Activated CD4-positive, alpha-beta T cell treated with anti-CD3 and anti-CD28 coated beads, Interleukin-2, amount 50 U/mL, for 1 hour (primary cell): ENCODE results near the gene CLDN9.

Experiments used
- DNase-seq: peaks from one replicate; pipeline ENCODE4 v3.0.0-alpha.2; 2020

CLDN9 gene

DNA sequence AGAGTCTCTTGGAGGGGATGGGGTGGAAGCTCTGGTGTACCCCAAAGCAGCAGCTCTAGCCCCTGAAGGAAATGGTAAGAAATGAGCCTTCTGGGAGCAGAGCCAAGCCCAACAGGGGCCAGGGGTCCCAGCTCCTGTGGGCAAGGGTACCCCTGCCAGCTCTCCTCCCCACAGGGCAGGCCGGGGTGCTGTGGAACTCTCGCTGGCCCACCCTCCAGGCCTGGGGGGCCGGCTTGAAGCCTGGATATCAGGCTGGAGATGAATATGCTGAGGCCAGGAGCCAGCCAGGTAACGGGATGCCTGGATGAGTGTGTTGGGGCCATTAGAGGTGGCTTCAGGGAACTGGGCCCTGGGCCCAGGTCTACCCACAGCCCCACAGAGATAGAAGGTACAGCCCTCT is 12.2 kb upstream of the CLDN9 start:
- DNase-seq = no peak

DNA sequence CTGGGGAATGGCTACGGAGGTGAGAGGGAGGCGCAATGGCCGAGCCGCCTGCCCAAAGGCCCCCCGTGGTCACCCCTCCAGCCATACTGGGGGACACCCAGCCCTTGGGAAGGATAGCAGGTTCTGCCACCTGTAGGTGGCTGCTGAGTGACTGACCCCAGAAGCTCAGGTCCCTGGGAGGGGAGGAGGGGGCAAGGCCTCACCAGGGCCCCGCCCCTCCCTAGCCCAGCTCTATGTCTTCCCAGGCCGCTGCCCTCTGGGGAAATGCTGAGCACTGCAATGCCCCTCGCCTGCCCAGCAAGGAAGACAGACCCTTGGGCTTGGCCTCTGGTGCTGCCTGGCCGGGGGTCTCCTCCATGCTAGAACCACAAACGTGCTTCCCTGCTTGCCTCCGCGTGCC is 11.4 kb upstream of the CLDN9 start:
- no peak for DNase-seq

DNA sequence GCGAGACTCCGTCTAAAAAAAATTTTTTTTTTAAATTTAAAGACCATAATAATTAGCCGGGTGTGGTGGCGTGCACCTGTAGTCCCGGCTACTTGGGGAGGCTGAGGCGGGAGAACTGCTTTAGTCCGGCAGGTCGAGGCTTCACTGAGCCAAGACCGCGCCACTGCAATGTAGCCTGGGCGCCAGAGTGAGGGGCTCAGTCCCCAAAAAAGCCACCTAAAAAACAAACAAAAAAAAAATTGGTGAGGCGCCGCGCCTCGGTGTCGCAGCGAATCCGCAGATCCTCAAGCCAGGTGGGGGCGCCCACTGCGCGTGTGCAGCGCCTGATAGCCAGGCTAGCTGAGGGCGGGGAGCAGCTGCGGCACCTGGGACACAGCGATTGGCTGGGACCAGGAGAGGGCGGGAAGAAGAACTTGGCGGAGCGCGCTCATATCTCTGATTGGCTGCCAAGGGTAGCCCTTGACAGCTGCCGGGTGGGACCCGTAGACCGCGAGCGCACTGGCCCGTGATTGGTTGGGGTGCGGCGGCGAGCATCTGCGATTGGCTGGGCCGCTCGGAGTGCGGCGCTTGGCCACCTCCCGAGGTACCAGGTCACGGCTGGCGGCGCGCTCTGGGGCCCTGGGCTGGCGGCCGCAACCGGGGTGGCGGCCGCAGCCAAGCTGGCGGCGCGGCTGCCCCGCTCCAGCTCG is 9.0 kb upstream of the CLDN9 start:
- peak; percentile 94 for DNase-seq

DNA sequence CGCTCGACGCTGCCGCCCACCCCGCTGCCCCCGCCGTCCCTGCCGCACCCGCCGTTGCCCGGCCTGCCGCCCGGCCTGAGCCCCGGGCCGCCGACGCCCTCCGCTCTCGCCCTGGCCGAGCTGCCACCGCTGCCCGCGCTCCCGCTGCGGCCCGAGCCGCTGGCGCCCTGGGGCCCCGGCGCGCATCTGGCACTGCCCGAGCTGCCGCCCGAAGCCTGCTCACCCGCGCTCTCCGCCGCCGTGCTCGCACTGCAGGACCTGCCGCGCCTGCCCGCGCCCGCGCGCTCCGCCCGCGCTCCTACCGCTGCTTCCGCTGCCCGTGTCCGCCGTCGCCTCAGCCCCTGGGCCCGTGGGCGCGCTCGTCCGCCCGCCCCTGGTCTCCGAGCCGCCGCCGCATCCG is 8.4 kb upstream of the CLDN9 start:
- no peak for DNase-seq

DNA sequence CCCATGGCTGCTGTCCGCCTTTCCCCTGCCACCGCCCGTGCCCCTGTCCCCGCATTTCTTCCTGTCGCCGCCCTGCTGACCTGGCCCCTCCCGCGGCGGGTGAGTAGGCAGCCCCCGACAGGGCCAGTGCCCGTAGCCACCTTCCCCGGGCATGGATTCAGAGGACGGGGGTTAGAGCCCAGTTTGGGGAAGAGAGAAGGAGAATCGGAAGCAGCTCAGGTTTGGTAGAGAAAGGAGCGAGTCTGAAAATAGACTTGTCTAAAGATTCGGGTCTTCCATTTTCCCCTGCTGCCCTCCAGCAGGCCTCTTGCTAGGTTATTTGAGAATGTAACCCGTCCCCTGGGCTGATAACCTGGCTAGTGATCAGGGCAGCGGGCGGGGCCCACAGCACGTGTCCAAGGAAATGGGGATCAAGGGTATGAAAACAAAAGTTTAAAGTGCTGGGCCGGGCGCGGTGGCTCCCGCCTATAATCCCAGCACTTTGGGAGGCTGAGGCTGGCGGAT is 7.9 kb upstream of the CLDN9 start:
- no peak for DNase-seq

DNA sequence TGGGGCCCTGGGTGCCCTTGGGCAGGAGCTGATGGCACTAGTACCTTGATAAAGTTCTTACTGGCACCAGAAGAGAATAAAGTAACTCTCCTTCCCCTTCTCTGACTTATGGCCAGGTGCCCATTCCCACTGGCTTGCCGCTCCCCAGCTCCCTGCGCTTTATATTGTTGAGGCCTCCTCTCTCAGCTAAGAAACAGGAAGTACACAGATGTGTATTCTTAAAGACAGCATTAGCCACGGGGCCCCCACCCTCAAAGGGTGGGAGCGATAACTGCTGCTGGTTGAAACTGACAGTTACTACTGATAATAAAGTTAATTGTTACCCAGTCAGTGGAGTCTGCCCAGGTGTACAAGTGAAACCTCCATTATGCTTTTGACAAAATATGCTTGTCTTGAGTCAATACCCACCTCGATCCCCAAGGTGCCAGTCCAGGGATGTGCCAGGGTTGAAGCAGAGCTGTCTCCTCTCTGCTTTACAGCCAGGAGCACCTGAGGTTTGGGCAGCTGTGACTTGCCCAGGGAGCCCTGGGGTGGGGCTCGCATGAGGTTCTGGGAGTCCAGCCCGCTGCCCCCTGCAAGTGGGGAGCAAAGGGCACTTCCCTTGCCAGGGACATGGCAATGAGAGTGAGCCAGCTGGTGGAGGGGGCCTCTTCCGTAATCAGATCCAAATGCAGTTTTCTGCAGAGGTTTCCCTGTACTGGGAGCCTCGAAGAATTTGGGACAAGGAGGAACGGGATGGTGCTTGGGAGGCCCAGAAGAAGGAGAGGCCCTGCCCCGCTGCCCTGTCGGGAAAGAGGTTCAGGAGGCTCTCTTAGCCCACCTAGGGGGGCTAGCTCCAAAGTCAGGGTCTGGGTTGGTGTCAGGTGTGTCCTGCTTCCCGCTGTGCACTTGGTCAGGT is 5.4 kb upstream of the CLDN9 start:
- no peak for DNase-seq

DNA sequence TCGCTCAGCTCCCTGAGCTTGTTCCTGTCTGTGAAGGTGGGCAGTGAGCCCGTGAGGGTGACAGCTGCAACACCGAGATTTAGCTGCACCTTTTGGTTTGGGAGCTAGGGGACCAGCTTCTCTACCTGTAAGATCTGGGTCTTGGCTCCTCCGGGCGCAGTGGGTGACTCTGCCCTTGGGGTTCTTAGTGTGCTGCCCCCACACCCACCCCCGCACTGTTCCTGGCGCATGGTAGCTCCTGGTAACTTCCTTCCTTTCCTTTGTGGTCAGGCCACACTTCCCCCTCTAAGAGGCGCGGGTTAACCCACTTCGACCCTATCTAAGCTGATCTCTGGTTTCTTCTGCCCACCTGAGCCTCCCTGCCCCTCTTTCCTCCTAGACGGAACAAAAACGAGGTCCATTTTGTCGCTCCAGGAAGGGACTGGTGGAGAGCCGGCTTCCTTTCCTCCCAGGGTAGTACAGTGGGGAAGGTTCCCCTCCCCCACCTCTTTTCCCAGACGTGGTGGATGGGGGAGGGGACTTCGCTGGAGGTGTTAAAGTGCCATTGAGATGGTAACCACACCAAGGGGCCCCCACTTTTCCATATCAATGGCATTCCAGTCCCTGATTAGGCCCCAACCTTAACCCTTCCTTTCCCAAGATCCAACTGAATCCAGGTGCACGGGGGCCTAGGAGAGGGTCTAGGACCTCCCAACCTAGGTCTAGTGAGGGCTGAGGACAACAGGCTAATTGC is 4.6 kb upstream of the CLDN9 start:
- no peak for DNase-seq

DNA sequence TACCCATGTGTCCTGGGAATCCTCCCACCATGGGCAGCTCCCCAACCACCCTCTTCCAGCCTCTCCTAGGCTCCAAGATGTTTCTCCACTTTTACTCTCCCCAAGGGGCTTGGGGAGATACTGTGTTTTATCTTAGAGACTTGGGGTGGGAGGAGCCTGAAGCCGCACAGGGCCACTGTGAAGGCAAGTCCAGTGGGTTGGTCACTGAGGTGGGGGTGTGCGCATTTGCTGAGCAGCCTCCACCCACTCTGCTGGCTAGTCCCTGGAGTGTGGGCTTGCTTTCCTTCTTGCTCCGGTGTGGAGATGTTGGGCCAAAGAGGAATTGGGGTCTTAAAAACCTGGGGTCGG is 4.1 kb upstream of the CLDN9 start:
- DNase-seq = no peak

DNA sequence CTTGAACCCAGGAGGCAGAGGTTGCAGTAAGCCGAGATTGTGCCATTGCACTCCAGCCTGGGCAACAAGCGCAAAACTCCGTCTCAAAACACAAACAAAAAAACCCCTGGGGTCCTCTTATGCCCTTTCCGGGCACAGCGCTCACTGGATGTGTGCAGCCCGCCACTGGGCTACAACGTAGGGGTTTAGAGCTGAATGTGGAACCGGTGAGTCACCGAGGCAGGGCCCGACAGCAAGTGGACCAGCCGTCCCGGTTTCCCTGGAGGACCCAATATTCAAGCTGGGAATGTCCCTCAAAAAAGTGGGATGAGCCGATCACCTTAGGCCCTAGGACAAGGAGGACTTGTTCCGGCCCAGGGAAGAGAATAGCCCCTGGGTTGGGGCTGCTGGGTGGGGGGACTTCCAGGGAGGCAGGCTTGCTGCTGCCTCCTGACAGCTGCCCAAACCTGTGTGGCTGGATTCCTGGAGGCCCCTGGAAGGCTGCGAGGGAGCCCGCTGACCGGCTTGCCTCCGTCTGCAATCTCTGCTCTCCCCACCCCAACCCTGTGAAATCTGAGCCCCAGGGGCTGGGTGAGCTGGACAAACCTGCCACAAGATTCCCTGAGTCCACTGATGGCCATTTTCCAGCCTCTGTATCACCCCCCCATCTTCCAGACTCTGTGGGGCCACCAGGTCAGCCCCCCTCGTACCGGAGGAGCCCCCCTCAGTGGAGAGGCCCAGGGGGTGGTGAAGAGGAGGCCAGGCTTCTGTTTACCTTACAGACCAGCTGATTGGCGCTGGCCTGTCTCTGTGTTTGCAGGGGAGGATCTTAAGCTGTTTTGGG is 2.9 kb upstream of the CLDN9 start:
- no peak for DNase-seq

DNA sequence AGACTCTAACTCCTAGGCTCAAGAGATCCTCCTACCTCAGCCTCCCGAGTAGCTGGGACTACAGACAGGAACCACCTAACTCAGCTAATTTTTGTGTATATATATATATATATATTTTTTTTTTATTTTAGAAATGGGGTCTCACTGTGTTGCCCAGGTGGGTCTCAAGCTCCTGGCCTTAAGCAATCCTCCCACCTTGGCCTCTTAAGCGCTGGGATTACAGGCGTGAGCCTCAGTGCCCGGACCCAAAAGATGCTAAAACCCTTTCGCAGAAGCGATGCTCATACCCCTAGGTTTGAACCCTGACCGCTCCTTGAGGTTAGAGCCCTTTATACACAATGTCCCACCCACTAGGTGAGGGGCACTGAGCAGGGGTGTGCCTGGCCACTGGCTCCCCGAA is 2.2 kb upstream of the CLDN9 start:
- no peak for DNase-seq

DNA sequence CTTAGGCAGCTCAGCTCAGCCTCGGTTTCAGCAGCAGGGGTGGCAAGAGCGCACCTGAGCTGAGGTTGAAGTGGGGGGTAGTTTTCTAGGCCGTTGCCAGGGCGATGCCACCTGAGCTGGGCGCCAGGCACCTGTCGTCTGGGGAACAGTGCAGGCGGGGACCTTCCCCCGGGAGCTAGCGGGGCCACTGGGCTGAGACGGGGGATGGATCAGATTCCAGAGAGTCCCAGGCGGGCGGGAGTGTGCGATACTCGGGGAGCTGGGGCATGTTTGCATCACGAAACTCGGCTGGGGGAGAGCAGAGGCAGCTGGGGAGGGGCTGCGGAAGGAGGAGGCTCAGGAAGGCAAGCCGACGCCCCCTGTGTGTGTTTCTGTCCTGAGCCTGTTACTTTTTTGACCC is 477 bp upstream of the CLDN9 start:
- DNase-seq = no peak

DNA sequence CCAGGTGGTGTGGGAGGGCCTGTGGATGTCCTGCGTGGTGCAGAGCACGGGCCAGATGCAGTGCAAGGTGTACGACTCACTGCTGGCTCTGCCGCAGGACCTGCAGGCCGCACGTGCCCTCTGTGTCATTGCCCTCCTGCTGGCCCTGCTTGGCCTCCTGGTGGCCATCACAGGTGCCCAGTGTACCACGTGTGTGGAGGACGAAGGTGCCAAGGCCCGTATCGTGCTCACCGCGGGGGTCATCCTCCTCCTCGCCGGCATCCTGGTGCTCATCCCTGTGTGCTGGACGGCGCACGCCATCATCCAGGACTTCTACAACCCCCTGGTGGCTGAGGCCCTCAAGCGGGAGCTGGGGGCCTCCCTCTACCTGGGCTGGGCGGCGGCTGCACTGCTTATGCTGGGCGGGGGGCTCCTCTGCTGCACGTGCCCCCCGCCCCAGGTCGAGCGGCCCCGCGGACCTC is 798 bp downstream of the CLDN9 start:
- DNase-seq = no peak

DNA sequence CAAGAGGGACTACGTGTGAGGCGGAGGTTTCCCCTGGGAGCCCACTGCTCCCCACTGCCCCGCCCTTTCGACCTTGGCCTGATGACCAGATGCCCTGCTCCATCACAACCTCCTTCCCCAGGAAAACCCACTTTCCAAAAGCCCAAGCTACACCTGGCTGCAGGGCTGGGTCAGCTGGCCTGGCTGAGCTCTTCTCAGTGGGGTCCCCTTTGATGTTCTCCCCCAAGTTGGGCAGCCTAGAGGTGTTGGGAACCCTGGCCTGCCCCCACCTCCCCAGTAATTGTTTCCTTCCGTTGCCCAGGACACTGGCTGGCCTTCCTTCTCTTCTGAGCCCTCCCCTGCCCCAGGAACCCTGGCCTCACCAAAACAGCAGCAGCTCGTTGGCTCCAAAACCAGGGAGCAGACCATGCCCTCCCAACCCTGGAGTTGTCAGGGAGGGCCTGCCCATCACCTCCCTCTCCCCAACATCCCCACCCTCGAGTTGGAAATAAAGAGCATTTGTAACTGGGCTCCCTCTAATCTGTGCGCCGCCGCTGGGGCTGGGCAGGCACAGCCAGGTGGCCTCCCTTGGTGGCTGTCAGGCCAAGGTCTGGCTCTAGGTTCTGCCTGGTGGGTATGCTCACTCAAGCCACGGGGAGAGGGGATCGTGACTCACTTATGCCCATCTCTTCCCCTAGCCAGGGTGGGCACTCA is 1.4 kb downstream of the CLDN9 start:
- no peak for DNase-seq

DNA sequence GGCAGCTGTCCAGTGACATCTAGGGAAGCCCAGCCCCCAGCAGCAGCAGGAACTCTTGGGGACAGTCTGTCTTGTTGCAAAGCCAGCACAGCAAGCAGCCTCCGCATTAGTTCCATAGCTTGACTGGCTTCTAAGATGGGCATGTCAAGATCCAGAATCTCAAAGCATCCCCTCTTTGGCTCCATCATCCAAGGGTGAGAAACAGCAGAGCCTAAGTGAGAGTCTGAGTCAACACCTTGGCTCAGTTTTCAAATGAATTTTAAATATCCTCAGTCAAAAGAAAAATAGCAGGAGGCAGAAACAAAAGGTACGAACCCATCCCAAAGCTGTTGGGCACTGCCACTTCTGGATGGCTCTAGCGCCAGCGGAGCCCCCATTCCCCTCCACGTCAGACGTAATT is 2.2 kb downstream of the CLDN9 start:
- DNase-seq = no peak

DNA sequence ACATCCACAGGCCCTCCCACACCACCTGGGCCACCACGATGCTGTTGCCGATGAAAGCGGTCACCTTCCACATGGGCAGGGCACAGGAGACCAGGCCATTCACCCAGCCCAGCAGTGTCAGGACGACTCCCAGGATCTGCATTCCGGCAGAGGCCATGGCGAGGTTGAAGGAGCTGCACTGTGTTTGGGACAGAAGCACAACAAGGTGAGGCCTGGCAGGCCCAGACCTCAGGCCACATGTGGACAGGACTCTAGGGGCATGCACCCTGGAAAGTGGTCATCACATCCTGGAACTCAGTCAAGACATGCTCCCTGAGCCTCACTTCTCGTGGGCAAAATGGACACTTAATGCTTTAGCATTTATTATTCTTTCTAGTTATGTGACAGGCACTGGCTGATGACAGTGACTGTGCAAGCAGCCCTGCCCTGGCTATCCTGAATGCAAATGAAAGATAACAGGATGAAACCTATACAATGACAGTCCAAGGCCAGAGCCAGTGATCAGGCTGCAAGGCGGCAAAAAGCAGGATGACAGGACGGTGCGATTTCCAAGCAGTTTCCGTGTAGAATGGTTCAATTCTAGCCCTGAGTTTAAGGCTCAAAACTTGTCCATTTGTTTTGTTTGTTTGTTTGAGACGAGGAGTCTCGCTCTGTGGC is 3.3 kb downstream of the CLDN9 start:
- no peak for DNase-seq

DNA sequence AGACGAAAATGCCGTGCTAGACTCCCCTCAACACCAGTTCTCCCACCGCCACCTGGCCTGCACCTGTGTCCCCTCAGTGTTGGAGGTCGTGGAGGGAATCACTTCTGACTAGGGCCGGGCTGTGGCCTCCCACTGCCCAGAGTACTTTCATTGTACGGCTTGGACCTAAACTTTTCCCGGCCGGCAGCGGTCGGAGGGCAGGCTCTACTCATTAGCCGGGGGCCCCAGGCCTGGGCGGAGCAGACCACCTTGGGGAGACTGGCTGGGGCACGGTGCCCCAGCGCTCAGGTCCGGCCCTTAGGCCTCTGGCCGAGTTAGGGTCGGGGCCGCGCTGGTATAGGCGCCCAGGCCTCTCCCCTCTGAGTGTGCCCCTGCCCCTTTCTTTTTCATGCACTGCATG is 4.6 kb downstream of the CLDN9 start:
- no peak for DNase-seq

DNA sequence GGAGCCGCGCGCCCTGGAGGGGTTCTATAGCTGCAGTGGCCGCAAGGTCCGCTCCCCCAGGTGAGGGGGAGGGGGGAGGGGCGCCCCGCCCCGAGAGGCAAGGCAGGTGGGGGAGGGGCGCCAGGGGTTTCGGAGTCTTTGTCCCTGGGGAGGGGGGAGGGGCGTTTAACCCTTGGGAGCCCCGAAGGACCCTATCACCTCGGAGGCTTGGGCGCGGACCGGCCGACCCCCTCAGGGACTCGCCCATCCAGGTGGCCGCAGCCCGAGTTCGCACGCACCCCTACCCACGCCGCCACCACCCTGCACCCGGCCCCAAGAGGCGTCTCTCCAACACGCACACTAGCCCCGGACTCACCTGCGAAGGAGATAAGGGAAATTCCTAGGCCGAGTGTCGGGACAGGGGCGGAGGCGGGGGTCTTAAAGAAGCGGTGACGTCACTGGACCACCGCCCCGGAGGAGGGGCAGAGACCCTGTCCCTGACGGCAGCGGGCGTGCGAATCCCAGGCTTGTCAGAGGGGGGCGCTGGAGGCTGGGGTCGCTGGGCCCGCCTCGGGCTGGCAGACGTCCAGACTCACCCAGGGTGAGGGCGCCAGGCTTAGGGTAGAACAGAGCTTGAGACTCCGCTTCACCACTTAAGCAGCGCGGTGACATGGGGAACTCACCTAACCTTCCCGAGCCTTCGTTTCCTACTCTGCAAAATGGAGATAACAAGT is 5.2 kb downstream of the CLDN9 start, which contains the start of gene CLDN6:
Gene CLDN6, minus strand, starts transcription at position 390 of the 713 bp plus-strand sequence. CDS start 2,162 bp downstream, outside the sequence.
- no peak for DNase-seq

DNA sequence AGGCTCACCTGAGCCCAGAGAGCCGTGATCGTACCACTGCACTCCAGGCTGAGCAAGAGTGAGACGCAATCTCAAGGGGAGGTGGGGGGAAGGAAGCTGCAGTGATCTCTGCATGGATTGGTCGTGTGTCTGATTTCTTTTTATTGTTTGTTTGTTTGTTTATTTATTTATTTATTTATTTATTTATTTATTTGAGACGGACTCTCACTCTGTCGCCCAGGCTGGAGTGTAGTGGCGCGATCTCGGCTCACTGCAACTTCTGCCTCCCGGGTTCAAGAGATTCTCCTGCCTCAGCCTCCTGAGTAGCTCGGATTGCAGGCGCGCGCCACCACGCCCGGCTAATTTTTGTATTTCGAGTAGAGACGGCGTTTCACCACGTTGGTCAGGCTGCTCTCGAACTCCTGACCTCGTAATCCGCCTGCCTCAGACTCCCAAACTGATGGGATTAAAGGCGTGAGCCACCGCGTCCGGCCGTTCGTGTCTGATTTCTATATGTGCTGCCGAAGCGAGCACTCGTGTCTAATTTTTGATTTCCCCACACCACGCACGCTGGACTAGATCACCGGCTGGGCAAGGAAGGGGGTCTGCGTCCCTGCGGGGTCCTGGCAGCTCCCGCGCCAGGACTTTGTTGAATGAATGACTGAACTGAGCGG is 7.0 kb downstream of the CLDN9 start:
- no peak for DNase-seq

DNA sequence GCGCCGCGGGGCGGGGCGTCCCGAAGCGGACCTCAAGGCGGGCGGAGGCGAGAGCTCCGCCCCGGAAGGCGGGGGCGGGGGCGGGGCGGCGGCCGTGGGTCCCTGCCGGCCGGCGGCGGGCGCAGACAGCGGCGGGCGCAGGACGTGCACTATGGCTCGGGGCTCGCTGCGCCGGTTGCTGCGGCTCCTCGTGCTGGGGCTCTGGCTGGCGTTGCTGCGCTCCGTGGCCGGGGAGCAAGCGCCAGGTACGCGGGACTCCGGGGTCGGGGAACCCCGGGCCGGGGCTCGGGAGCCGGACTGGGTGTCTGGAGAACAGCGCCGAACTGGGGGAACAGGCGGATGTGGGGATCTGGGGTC is 7.5 kb downstream of the CLDN9 start, which contains the start of gene TNFRSF12A:
Gene TNFRSF12A, plus strand, starts transcription at position 122 of the 357 bp plus-strand sequence. Its CDS starts 30 bp downstream, at position 152.
- peak; percentile 56 for DNase-seq
